ENCODE results near the gene MAP7. TPM values are rescaled to one million over a fixed set of nuclear protein-coding genes. Genes with fewer than 3 reads are reported as not detected.

MAP7 gene
- total and polyA plus RNA-seq, 9 of the 15 experiments (the other 6 are each of a cell fraction or from before 2014, with no cell fraction given) = 0.76 to 7.7 (median 3.9) TPM

DNA sequence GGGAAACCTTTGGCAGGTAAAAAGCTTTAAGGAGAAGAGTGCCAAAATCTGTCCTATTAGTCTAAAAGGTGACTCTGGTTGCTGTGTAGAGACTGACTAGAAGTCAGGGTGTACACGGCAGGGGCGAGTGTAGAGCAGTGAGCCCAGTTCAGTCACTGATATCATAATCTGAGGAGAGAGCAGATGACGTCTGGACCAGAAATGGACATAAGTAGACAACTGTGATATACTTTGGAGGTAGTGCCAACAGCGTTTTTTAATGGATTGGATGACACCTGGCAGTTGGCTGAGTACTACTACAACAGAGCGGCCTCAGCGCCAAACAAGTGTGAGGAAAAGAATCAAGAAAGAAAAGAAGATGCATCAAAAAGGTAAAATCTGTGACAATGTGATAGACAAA, 76.0 kb downstream of the MAP7 start:
- Histone ChIP-seq H3K36me3 (ENCODE audit: control insufficient read depth, insufficient read depth, low read length) (no peaks in the 10 kb centered on the region), H3K27me3 (ENCODE audit: control insufficient read depth in 2 of 2, insufficient read depth in 2 of 2, low read length in 2 of 2) (no peaks in the 10 kb centered on the region), H3K4me3 (no peak overlapping the region), H3K9ac (ENCODE audit: insufficient read depth in 1 of 2, low read depth in 2 of 2, low read length in 2 of 2) (no peak overlapping the region), H3K4me1 (replicated peaks in 1 of 2; ENCODE audit: control insufficient read depth in 2 of 2, insufficient read depth in 2 of 2, low read length in 2 of 2) (no peaks in the 10 kb centered on the region), H2AFZ (ENCODE audit: low read depth, low read length) (no peak overlapping the region), H4K20me1 (replicated peaks; ENCODE audit: control insufficient read depth, insufficient read depth, low read length) (no peaks in the 10 kb centered on the region), H3K9me1 (ENCODE audit: control insufficient read depth, insufficient read depth, low read length) (no peaks in the 10 kb centered on the region), H3K4me2 (ENCODE audit: insufficient read depth, low read length) (no peak overlapping the region), H3K79me2 (ENCODE audit: control insufficient read depth, insufficient read depth, low read length) (no peaks in the 10 kb centered on the region), H3K9me3 (replicated peaks; ENCODE audit: control insufficient read depth, insufficient read depth, low read depth, low read length) (no peaks in the 10 kb centered on the region), H3K27ac (ENCODE audit: extremely low read depth, low read depth, low read length) (no peak overlapping the region)
- ATAC-seq = no peak
- ChIA-PET POLR2A (no interaction called here), CTCF (ENCODE audit: low intra/inter-chr PET ratio) (interaction anchor here (0.6 kb wide), 1 partner anchor 11 kb away, joined by 4 read pairs; no protein-coding TSS in a partner anchor)
- WGBS (ENCODE audit: insufficient coverage, low coverage, missing lambda C conversion rate) = 16% methylated on average over 6 of the region's 6 CpGs
- no peak for FAIRE-seq
- intact Hi-C loops (cut with micrococcal nuclease) (no loop called here), in situ Hi-C loops (cut with MboI) (no loop called here)
- no peak for DNase-seq (ENCODE audit: extremely low read depth in 1 of 4, low spot score in 3 of 4)
- BruUV-seq (replicated peaks) = no TSS peak
- TF ChIP-seq, protein P1, sequence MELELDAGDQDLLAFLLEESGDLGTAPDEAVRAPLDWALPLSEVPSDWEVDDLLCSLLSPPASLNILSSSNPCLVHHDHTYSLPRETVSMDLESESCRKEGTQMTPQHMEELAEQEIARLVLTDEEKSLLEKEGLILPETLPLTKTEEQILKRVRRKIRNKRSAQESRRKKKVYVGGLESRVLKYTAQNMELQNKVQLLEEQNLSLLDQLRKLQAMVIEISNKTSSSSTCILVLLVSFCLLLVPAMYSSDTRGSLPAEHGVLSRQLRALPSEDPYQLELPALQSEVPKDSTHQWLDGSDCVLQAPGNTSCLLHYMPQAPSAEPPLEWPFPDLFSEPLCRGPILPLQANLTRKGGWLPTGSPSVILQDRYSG (tag; conservative IDR thresholded peaks at IDR 0.05; ENCODE audit: low read depth) = no peak
- TF ChIP-seq ADNP (tag; IDR thresholded peaks at IDR 0.05) = no peak
- no peak for TF ChIP-seq LCOR (CRISPR knock-in tag; IDR thresholded peaks at IDR 0.05)
- TF ChIP-seq MEIS2 (IDR thresholded peaks at IDR 0.05; ENCODE audit: partially characterized antibody) = no peak
- no peak for TF ChIP-seq RBM15 (IDR thresholded peaks at IDR 0.05; ENCODE audit: insufficient read depth, low read length)
- no peak for TF ChIP-seq ZNF57 (CRISPR knock-in tag; IDR thresholded peaks at IDR 0.05)
- TF ChIP-seq, protein P2, sequence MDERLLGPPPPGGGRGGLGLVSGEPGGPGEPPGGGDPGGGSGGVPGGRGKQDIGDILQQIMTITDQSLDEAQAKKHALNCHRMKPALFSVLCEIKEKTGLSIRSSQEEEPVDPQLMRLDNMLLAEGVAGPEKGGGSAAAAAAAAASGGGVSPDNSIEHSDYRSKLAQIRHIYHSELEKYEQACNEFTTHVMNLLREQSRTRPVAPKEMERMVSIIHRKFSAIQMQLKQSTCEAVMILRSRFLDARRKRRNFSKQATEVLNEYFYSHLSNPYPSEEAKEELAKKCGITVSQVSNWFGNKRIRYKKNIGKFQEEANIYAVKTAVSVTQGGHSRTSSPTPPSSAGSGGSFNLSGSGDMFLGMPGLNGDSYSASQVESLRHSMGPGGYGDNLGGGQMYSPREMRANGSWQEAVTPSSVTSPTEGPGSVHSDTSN (CRISPR knock-in tag; IDR thresholded peaks at IDR 0.05; ENCODE audit: low read depth) = no peak
- TF ChIP-seq, protein P2 (tag; conservative IDR thresholded peaks at IDR 0.05; ENCODE audit: low read depth) = no peak
- TF ChIP-seq, protein P3, sequence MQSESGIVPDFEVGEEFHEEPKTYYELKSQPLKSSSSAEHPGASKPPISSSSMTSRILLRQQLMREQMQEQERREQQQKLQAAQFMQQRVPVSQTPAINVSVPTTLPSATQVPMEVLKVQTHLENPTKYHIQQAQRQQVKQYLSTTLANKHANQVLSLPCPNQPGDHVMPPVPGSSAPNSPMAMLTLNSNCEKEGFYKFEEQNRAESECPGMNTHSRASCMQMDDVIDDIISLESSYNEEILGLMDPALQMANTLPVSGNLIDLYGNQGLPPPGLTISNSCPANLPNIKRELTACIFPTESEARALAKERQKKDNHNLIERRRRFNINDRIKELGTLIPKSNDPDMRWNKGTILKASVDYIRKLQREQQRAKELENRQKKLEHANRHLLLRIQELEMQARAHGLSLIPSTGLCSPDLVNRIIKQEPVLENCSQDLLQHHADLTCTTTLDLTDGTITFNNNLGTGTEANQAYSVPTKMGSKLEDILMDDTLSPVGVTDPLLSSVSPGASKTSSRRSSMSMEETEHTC (IDR thresholded peaks at IDR 0.05) = no peak
- TF ChIP-seq HNRNPLL (IDR thresholded peaks at IDR 0.05; ENCODE audit: low read depth, low read length, poor library complexity, severe bottlenecking) = no peak
- TF ChIP-seq, protein P4, sequence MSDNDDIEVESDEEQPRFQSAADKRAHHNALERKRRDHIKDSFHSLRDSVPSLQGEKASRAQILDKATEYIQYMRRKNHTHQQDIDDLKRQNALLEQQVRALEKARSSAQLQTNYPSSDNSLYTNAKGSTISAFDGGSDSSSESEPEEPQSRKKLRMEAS (CRISPR knock-in tag; IDR thresholded peaks at IDR 0.05) = no peak
- TF ChIP-seq, protein P5, sequence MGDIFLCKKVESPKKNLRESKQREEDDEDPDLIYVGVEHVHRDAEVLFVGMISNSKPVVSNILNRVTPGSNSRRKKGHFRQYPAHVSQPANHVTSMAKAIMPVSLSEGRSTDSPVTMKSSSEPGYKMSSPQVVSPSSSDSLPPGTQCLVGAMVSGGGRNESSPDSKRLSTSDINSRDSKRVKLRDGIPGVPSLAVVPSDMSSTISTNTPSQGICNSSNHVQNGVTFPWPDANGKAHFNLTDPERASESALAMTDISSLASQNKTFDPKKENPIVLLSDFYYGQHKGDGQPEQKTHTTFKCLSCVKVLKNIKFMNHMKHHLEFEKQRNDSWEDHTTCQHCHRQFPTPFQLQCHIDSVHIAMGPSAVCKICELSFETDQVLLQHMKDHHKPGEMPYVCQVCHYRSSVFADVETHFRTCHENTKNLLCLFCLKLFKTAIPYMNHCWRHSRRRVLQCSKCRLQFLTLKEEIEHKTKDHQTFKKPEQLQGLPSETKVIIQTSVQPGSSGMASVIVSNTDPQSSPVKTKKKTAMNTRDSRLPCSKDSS (IDR thresholded peaks at IDR 0.05; ENCODE audit: low read depth, partially characterized antibody) = no peak
- no peak for TF ChIP-seq SMARCA5 (IDR thresholded peaks at IDR 0.05)
- TF ChIP-seq, protein P6, sequence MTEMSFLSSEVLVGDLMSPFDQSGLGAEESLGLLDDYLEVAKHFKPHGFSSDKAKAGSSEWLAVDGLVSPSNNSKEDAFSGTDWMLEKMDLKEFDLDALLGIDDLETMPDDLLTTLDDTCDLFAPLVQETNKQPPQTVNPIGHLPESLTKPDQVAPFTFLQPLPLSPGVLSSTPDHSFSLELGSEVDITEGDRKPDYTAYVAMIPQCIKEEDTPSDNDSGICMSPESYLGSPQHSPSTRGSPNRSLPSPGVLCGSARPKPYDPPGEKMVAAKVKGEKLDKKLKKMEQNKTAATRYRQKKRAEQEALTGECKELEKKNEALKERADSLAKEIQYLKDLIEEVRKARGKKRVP (CRISPR knock-in tag; IDR thresholded peaks at IDR 0.05) = no peak
- no peak for TF ChIP-seq TFAM (CRISPR knock-in tag; conservative IDR thresholded peaks at IDR 0.05)
